Coronary artery (tissue), 2 donors: ENCODE data around the gene ATP2A3.

Experiments used
- DNase-seq: peaks from one replicate; pipeline ENCODE4 v3.0.0-alpha.2; 2017; ENCODE audit warnings: low spot score
- H3K27ac ChIP-seq, 2 donors: fragments of 200-600 bp; sonication (generic); one replicate each; pipeline ENCODE4 v1.5.1; 2016 to 2019
- H3K4me3 ChIP-seq: fragments of 200-600 bp; sonication (generic); 2 replicates; pipeline ENCODE4 v1.5.1; 2016; ENCODE audit warnings: mild to moderate bottlenecking, moderate library complexity
- CTCF ChIP-seq: fragments of 200-600 bp; sonication (generic); IDR thresholded peaks from one replicate; pipeline ENCODE4 v1.5.1; 2019; ENCODE audit warnings: antibody characterized with exemption

The ATP2A3 gene

DNA sequence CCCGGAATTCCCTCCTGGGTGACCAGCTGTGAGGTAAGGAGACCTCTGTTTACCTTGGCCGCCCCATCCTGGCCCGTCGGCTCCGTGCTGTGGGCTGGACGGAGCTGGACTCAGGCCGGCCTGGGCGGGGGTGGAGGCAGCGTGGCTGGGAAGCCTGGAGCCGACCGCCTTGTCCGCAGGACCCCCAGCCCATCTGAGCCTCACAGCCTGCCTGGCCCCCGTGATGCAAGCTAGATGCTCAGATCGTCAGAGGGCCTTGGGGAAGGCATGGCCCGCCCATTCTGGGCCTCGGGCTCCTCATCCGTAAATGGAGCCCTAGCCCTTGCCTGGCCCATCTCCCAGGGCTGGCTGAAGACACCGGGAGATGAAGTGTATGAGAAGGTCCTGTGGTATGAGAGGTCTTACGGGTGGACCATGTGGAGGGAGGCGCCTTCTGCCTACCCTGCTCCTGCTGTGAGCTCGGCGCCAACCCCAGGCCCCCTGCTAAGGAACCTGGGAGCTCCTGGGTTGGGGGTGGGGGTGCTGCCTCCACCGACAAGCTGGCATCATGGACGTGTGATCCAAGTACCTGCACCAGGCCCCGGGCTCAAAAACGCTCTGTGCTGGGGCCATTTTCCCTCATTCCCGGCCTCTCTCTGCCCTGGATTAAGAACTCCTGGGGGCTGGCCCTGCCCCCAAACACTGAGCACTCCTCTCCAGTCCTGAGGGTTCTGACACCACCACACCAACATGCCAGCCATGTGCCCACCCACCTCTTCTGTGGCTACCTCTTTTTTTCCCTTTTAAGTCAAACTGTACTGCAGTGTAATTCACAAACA lies 42.5 kb downstream of the ATP2A3 start:
- no peak for DNase-seq
- peak overlapping the region; percentile 84 for H3K27ac ChIP-seq
- TF ChIP-seq CTCF = no peak
- peak overlapping the region; percentile 55 for H3K4me3 ChIP-seq

- no peak for DNase-seq
- no peak for TF ChIP-seq CTCF
- peak overlapping the region; percentile 55 for H3K4me3 ChIP-seq
- peak overlapping the region; percentile 84 for H3K27ac ChIP-seq
These were observed 43.2 kb downstream of the ATP2A3 start for GRCh38 chr17:3921006-3921405.

DNA sequence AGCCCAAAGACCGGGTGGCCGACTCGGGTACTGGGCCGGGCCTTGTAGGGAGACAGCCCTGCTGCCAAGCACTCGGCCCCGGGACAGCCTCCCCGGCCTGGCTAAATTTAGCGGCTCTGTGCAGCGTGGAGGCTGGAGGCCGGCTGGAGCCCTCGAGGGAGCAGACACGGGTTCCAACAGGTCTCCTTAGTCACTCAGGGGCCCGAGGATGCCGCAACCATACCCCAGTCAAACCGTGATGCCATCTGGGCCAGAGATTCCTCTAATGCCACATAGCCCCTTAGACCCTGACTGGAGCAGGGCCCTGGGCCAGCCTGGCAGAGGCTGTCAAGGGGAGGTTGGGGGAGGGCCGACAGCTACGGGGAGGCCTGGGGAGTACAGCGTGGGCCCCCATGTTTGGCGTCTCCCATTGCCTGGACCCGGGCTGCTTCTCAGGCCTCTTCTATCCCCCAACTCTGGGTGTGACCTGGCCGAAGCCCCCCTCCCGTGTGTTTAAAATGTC lies 45.1 kb downstream of the ATP2A3 start:
- Histone ChIP-seq H3K4me3 (no peak overlapping the region), H3K27ac (peak overlapping the region; percentile 80 to 92)
- no peak for TF ChIP-seq CTCF
- DNase-seq = peak; percentile 91

DNA sequence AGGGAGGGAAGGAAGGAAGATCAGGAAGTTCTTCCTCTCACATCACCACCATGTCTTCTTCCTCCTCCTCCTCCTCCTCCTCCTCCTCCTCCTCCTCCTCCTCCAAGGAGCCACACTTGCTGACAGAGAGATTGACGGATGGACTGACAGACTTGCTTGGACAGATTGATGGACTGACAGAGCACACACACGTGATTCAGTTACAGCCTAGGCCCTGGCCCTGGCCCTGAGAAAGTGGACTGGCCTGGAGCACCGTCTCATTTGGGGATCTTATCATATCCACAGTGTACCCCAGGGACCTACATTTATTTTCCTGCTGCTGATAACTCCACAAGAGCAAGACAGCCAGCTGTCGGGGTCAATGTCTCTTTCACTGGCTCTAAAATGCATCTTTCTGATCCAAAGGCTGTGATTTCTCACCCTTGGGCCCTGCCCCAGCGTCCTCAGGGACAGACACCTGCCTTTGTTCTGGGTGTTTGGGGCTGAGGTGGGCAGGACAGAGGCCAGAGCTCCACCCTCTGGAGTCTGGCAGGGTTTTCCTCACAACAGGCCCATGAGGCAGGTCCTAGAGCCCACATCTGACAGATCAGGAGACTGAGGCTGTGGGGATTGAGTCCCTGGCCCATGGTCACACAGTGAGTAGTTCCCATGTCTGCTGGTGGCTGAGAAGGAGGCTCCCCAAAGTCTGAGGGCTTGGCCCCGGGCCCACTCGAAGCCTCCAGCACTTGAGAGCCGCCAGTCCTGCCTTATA lies 45.7 kb downstream of the ATP2A3 start:
- no peak for TF ChIP-seq CTCF
- Histone ChIP-seq H3K4me3 (no peak overlapping the region), H3K27ac (peak overlapping the region; percentile 80 to 92)
- no peak for DNase-seq

DNA sequence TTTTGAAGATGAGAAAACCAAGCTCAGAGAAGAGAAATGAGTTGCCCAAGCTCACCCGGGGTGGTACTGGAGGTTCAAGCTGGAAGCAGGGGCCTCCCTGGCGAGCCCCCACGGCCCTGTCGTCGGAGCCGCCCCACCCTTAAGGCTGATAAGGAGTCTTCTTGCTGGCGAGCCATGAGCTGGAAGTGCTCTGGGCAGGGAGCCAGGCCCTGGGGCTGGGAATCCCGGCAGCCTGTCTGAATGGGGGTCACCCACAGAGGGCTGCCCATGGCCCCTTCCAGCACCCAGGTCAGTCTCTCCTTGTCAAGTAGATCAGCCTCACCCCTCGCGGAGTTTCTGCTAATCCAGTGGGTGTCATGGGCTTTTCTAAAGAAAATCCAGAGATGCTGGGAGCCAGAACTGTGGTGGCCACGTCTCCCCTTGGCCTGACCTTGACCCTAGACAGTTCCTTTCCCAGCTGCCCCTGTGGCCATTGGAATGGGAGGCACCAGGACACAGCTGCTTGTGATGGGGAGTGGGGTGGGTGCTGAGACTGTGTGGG lies 46.8 kb downstream of the ATP2A3 start:
- H3K27ac ChIP-seq = peak overlapping the region; percentile 80 to 92
- TF ChIP-seq CTCF = no peak
- no peak for DNase-seq
- no peak overlapping the region for H3K4me3 ChIP-seq

GRCh38 chr17:3916825-3917224 lies 47.4 kb downstream of the ATP2A3 start:
- H3K27ac ChIP-seq = peak overlapping the region; percentile 80 to 92
- TF ChIP-seq CTCF = no peak
- H3K4me3 ChIP-seq = no peak overlapping the region
- DNase-seq = no peak
